Measurements from ENCODE around the gene CELF4. TPM values are rescaled to one million over a fixed set of nuclear protein-coding genes. Genes with fewer than 3 reads are reported as not detected.

Gene CELF4
- total RNA-seq, 1 experiment from 2014 or later: 3.7 TPM

GRCh38 chr18:37422116-37422515, 143.5 kb downstream of the CELF4 start:
- no peak overlapping the region for H3K4me3 ChIP-seq (ENCODE audit: insufficient read depth, low read depth, low read length)
- no peak for DNase-seq
- no peaks in the 10 kb centered on the region for H3K36me3 ChIP-seq (replicated peaks; ENCODE audit: control insufficient read depth, insufficient read depth, low read length)
- no peaks in the 10 kb centered on the region; the same call in 1 of the 2 replicates for H3K27me3 ChIP-seq (ENCODE audit: control insufficient read depth, insufficient read depth, low read length)

- H3K4me3 ChIP-seq (ENCODE audit: insufficient read depth, low read depth, low read length): no peak overlapping the region
- no peak for DNase-seq
- no peaks in the 10 kb centered on the region for H3K36me3 ChIP-seq (replicated peaks; ENCODE audit: control insufficient read depth, insufficient read depth, low read length)
- H3K27me3 ChIP-seq (ENCODE audit: control insufficient read depth, insufficient read depth, low read length): no peaks in the 10 kb centered on the region; the same call in 1 of the 2 replicates
Measured at GRCh38 chr18:37421341-37422077, 144.1 kb downstream of the CELF4 start.

- no peak for DNase-seq
- Histone ChIP-seq H3K27me3 (ENCODE audit: control insufficient read depth, insufficient read depth, low read length) (no peaks in the 10 kb centered on the region; the same call in 1 of the 2 replicates), H3K36me3 (replicated peaks; ENCODE audit: control insufficient read depth, insufficient read depth, low read length) (no peaks in the 10 kb centered on the region), H3K4me3 (ENCODE audit: insufficient read depth, low read depth, low read length) (no peak overlapping the region)
Measured at GRCh38 chr18:37420315-37420880, 145.2 kb downstream of the CELF4 start.

GRCh38 chr18:37419866-37420265, 145.7 kb downstream of the CELF4 start:
- H3K36me3 ChIP-seq (replicated peaks; ENCODE audit: control insufficient read depth, insufficient read depth, low read length): no peaks in the 10 kb centered on the region
- no peak overlapping the region for H3K4me3 ChIP-seq (ENCODE audit: insufficient read depth, low read depth, low read length)
- no peak for DNase-seq

GRCh38 chr18:37419315-37419714, 146.3 kb downstream of the CELF4 start:
- no peaks in the 10 kb centered on the region; the same call in 1 of the 2 replicates for H3K27me3 ChIP-seq (ENCODE audit: control insufficient read depth, insufficient read depth, low read length)
- no peak overlapping the region for H3K4me3 ChIP-seq (ENCODE audit: insufficient read depth, low read depth, low read length)
- H3K36me3 ChIP-seq (replicated peaks; ENCODE audit: control insufficient read depth, insufficient read depth, low read length): no peaks in the 10 kb centered on the region
- DNase-seq: no peak

More at GRCh38 chr18:37419866-37420265, 145.7 kb downstream of the CELF4 start:
- H3K27me3 ChIP-seq (ENCODE audit: control insufficient read depth, insufficient read depth, low read length): no peaks in the 10 kb centered on the region; the same call in 1 of the 2 replicates

GRCh38 chr18:37414816-37415215, 150.8 kb downstream of the CELF4 start:
- DNase-seq: no peak
- no peaks in the 10 kb centered on the region for H3K36me3 ChIP-seq (replicated peaks; ENCODE audit: control insufficient read depth, insufficient read depth, low read length)
- H3K27me3 ChIP-seq (ENCODE audit: control insufficient read depth, insufficient read depth, low read length): no peaks in the 10 kb centered on the region; the same call in 1 of the 2 replicates
- H3K4me3 ChIP-seq (ENCODE audit: insufficient read depth, low read depth, low read length): no peak overlapping the region

- no peak overlapping the region for H3K4me3 ChIP-seq (ENCODE audit: insufficient read depth, low read depth, low read length)
Measured at GRCh38 chr18:37412829-37413228, 152.8 kb downstream of the CELF4 start.

GRCh38 chr18:37412333-37412732, 153.3 kb downstream of the CELF4 start:
- H3K27me3 ChIP-seq (ENCODE audit: control insufficient read depth, insufficient read depth, low read length): no peaks in the 10 kb centered on the region; the same call in 1 of the 2 replicates
- no peaks in the 10 kb centered on the region for H3K36me3 ChIP-seq (replicated peaks; ENCODE audit: control insufficient read depth, insufficient read depth, low read length)
- H3K4me3 ChIP-seq (ENCODE audit: insufficient read depth, low read depth, low read length): no peak overlapping the region

More at GRCh38 chr18:37412829-37413228, 152.8 kb downstream of the CELF4 start:
- DNase-seq: no peak
- no peaks in the 10 kb centered on the region for H3K36me3 ChIP-seq (replicated peaks; ENCODE audit: control insufficient read depth, insufficient read depth, low read length)
- no peaks in the 10 kb centered on the region; the same call in 1 of the 2 replicates for H3K27me3 ChIP-seq (ENCODE audit: control insufficient read depth, insufficient read depth, low read length)

GRCh38 chr18:37409878-37410277, 155.7 kb downstream of the CELF4 start:
- DNase-seq: no peak
- Histone ChIP-seq H3K27me3 (ENCODE audit: control insufficient read depth, insufficient read depth, low read length) (no peaks in the 10 kb centered on the region), H3K4me3 (ENCODE audit: insufficient read depth, low read depth, low read length) (no peak overlapping the region), H3K36me3 (replicated peaks; ENCODE audit: control insufficient read depth, insufficient read depth, low read length) (no peaks in the 10 kb centered on the region)

More at GRCh38 chr18:37412333-37412732, 153.3 kb downstream of the CELF4 start:
- no peak for DNase-seq

- Histone ChIP-seq H3K27me3 (ENCODE audit: control insufficient read depth, insufficient read depth, low read length) (no peaks in the 10 kb centered on the region), H3K4me3 (ENCODE audit: insufficient read depth, low read depth, low read length) (no peak overlapping the region), H3K36me3 (replicated peaks; ENCODE audit: control insufficient read depth, insufficient read depth, low read length) (no peaks in the 10 kb centered on the region)
- no peak for DNase-seq
Measured at GRCh38 chr18:37408676-37409265, 156.8 kb downstream of the CELF4 start.

- Histone ChIP-seq H3K4me3 (ENCODE audit: insufficient read depth, low read depth, low read length) (no peak overlapping the region), H3K27me3 (ENCODE audit: control insufficient read depth, insufficient read depth, low read length) (no peaks in the 10 kb centered on the region), H3K36me3 (replicated peaks; ENCODE audit: control insufficient read depth, insufficient read depth, low read length) (no peaks in the 10 kb centered on the region)
- no peak for DNase-seq
Measured at GRCh38 chr18:37407571-37407970, 158.0 kb downstream of the CELF4 start.

- no peak for DNase-seq
- no peak overlapping the region for H3K4me3 ChIP-seq (ENCODE audit: insufficient read depth, low read depth, low read length)
- no peaks in the 10 kb centered on the region for H3K36me3 ChIP-seq (replicated peaks; ENCODE audit: control insufficient read depth, insufficient read depth, low read length)
- no peaks in the 10 kb centered on the region for H3K27me3 ChIP-seq (ENCODE audit: control insufficient read depth, insufficient read depth, low read length)
Measured at GRCh38 chr18:37405772-37406171, 159.8 kb downstream of the CELF4 start.

GRCh38 chr18:37405229-37405628, 160.4 kb downstream of the CELF4 start:
- no peaks in the 10 kb centered on the region for H3K36me3 ChIP-seq (replicated peaks; ENCODE audit: control insufficient read depth, insufficient read depth, low read length)
- no peaks in the 10 kb centered on the region for H3K27me3 ChIP-seq (ENCODE audit: control insufficient read depth, insufficient read depth, low read length)
- no peak for DNase-seq
- no peak overlapping the region for H3K4me3 ChIP-seq (ENCODE audit: insufficient read depth, low read depth, low read length)

GRCh38 chr18:37403788-37404187, 161.8 kb downstream of the CELF4 start:
- no peaks in the 10 kb centered on the region for H3K27me3 ChIP-seq (ENCODE audit: control insufficient read depth, insufficient read depth, low read length)
- DNase-seq: no peak
- H3K36me3 ChIP-seq (replicated peaks; ENCODE audit: control insufficient read depth, insufficient read depth, low read length): no peaks in the 10 kb centered on the region
- H3K4me3 ChIP-seq (ENCODE audit: insufficient read depth, low read depth, low read length): no peak overlapping the region
